Chondrocyte (in vitro differentiated cells): ENCODE results near the gene SLC41A2. TPM values are rescaled to one million over a fixed set of nuclear protein-coding genes. Genes with fewer than 3 reads are reported as not detected.

Experiments used
- DNase-seq: peaks from one replicate; pipeline ENCODE4 v3.0.0; 2021; ENCODE audit warnings: mixed read lengths, low spot score
- H3K27ac Mint-ChIP-seq: one replicate; pipeline ENCODE4 v1.8.0; 2021; ENCODE audit warnings: mild to moderate bottlenecking, moderate library complexity, mixed read lengths; ENCODE audit not compliant: unreplicated experiment
- H3K27me3 Mint-ChIP-seq: 2 replicates; pipeline ENCODE4 v1.8.0; 2021; ENCODE audit warnings: low read depth, mixed read lengths
- H3K36me3 Mint-ChIP-seq: 2 replicates; pipeline ENCODE4 v1.8.0; 2021; ENCODE audit warnings: low read depth, mixed read lengths
- H3K4me1 Mint-ChIP-seq: 2 replicates; pipeline ENCODE4 v1.8.0; 2021; ENCODE audit warnings: low read depth, mild to moderate bottlenecking, mixed read lengths
- H3K4me3 Mint-ChIP-seq: one replicate; pipeline ENCODE4 v1.8.0; 2021; ENCODE audit warnings: mild to moderate bottlenecking, moderate library complexity, mixed read lengths; ENCODE audit not compliant: unreplicated experiment
- H3K9me3 Mint-ChIP-seq: 2 replicates; pipeline ENCODE4 v1.8.0; 2021; ENCODE audit warnings: low read depth, mixed read lengths
- CTCF ChIP-seq: fragments of 200-600 bp; sonication (generic); IDR thresholded peaks from 2 replicates; pipeline ENCODE4 v1.5.0; 2021; ENCODE audit warnings: antibody characterized with exemption, mild to moderate bottlenecking, moderate library complexity
- total RNA-seq: library from RNA; stranded (reverse); gene quantifications from 3 replicates; pipeline ENCODE4 v1.2.1, GENCODE V29; 2021

The SLC41A2 gene
- total RNA-seq, 1 donor from 2014 or later: 46.0 TPM

GRCh38 chr12:104942075-104942474 is 16.0 kb downstream of the SLC41A2 start:
- Mint-ChIP-seq H3K36me3 (peaks cover 2% of the 10 kb centered on the region), H3K9me3 (peaks cover 13% of the 10 kb centered on the region), H3K27me3 (no peaks in the 10 kb centered on the region), H3K27ac (no peak overlapping the region), H3K4me3 (no peak overlapping the region), H3K4me1 (peaks cover 24% of the 10 kb centered on the region)
- no peak for DNase-seq
- no peak for TF ChIP-seq CTCF

DNA sequence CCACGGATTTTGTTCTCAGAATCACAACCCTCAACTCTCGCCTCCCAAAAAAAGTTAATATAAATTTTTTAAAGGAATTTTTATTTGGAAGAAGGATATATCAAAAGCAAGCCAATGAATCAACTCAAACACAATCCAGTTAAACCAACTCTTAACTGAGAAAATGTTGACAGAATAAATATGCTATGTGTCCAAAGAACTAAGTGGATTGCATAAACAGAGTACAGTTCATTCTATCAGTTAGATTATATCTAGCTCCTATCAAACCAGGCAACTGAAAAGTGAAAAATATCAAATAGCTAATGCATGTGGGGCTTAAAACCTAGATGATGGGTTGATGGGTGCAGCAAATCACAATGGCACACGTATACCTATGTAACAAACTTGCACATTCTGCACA is 16.6 kb downstream of the SLC41A2 start:
- Mint-ChIP-seq H3K4me1 (peaks cover 24% of the 10 kb centered on the region), H3K4me3 (no peak overlapping the region), H3K27ac (no peak overlapping the region), H3K27me3 (no peaks in the 10 kb centered on the region), H3K9me3 (peaks cover 13% of the 10 kb centered on the region), H3K36me3 (peaks cover 2% of the 10 kb centered on the region)
- TF ChIP-seq CTCF: no peak
- DNase-seq: no peak

DNA sequence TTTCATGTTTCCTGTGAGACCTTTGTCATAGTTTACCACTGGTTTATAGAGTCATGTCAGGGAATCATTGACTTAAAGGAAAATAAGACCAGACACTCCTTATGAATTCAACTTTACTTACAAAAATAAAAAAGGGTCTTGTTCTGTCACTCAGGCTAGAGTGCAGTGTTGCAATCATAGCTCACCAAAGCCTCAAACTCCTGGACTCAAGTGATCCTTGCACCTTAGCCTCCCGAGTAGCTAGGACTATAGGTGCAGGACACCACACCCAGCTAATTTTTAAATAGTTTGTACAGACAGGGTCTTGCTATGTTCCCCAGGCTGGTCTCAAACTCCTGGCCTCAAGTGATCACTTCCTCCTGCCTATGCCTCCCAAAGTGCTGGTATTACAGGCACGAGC is 19.0 kb downstream of the SLC41A2 start:
- peak overlapping the region; percentile 13 for H3K27ac Mint-ChIP-seq
- peaks cover 24% of the 10 kb centered on the region for H3K4me1 Mint-ChIP-seq
- no peak overlapping the region for H3K4me3 Mint-ChIP-seq
- no peak for TF ChIP-seq CTCF
- H3K27me3 Mint-ChIP-seq: no peaks in the 10 kb centered on the region
- DNase-seq: no peak
- peaks cover 8% of the 10 kb centered on the region for H3K9me3 Mint-ChIP-seq
- peaks cover 2% of the 10 kb centered on the region for H3K36me3 Mint-ChIP-seq

GRCh38 chr12:104938371-104938770 is 19.7 kb downstream of the SLC41A2 start:
- H3K36me3 Mint-ChIP-seq: no peaks in the 10 kb centered on the region
- no peak overlapping the region for H3K4me3 Mint-ChIP-seq
- peaks cover 2% of the 10 kb centered on the region for H3K9me3 Mint-ChIP-seq
- TF ChIP-seq CTCF: no peak
- H3K4me1 Mint-ChIP-seq: peaks cover 25% of the 10 kb centered on the region
- H3K27ac Mint-ChIP-seq: peak overlapping the region; percentile 82
- DNase-seq: no peak
- H3K27me3 Mint-ChIP-seq: no peaks in the 10 kb centered on the region

DNA sequence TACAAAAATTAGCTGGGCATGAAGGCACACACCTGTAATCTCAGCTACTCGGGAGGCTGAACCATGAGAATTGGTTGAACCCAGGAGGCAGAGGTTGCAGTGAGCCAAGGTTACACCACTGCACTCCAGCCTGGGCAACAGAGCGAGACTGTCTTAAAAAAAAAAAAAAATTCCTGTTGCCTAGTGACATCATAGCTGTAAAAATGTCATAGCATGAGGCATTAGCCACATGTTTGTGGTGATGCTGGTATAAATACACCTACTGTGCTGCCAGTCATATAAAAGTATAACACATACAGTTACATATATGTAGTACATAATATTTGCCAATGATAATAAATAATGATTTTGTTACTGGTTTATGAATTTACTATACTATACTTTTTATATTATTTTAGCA is 22.2 kb downstream of the SLC41A2 start:
- H3K4me1 Mint-ChIP-seq: peaks cover 25% of the 10 kb centered on the region
- H3K27ac Mint-ChIP-seq: no peak overlapping the region
- no peaks in the 10 kb centered on the region for H3K9me3 Mint-ChIP-seq
- H3K27me3 Mint-ChIP-seq: no peaks in the 10 kb centered on the region
- no peak overlapping the region for H3K4me3 Mint-ChIP-seq
- H3K36me3 Mint-ChIP-seq: no peaks in the 10 kb centered on the region
- no peak for DNase-seq
- TF ChIP-seq CTCF: no peak
